Measurements from ENCODE around the gene ZNF213. TPM values are rescaled to one million over a fixed set of nuclear protein-coding genes. Genes with fewer than 3 reads are reported as not detected.
A peak's percentile ranks its signal among the peaks of the same experiment; 100 is the strongest.

ZNF213 gene
- total and polyA plus RNA-seq, 2 donors (not counting 1 experiment from before 2014, with no cell fraction given): 0.43 to 8.8 TPM

DNA sequence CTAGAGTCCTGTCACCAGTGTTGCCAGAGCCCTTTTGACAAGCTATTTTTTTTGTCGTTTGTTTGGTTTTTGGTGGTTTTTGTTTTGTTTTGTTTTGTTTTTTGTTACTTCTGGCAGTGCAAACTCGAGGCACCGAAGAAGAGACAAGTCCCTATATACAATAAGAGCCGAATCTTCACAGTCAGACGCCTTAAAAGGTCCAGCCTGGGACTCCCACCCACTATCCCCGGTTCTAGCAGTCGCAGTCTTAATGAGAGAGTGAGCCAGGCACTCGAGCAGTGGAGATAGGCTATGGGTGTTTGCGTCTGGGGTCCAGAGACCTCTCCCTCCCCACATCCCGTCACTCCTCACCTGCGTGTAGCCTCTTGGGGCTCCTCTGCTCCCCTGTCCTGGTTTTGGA is 55.0 kb downstream of the ZNF213 start:
- Histone ChIP-seq H3K4me1 (ENCODE audit: control insufficient read depth, extremely low read depth, insufficient read depth, low read length) (peaks cover 2% of the 10 kb centered on the region), H3K27me3 (ENCODE audit: control insufficient read depth, insufficient read depth, low read length) (peaks cover 4% of the 10 kb centered on the region), H3K79me2 (ENCODE audit: control insufficient read depth, insufficient read depth, low read length) (no peaks in the 10 kb centered on the region), H4K20me1 (ENCODE audit: control insufficient read depth, extremely low read depth, insufficient read depth, low read length) (no peaks in the 10 kb centered on the region), H3K27ac (ENCODE audit: insufficient read depth, low read length) (no peak overlapping the region), H2AFZ (ENCODE audit: low read length) (no peak overlapping the region), H3K4me3 (replicated peaks in 1 of 4; ENCODE audit: control extremely low read depth in 1 of 4, insufficient read depth in 1 of 4, low read depth in 3 of 4, low read length in 4 of 4) (peak overlapping the region in 3 of 4 experiments; percentile 64 to 77 (median 73)), H3K9me3 (ENCODE audit: control insufficient read depth, insufficient read depth, low read depth, low read length) (no peaks in the 10 kb centered on the region), H3K9ac (ENCODE audit: insufficient read depth, low read length) (no peak overlapping the region), H3K36me3 (ENCODE audit: control insufficient read depth, insufficient read depth, low read length) (no peaks in the 10 kb centered on the region), H3K4me2 (ENCODE audit: extremely low read depth, insufficient read depth, low read length) (peak overlapping the region; percentile 88)
- DNase-seq (ENCODE audit: low read depth in 2 of 2): no peak
- no peak for TF ChIP-seq EZH2 (IDR thresholded peaks at IDR 0.05; ENCODE audit: low read length, missing control alignments)
- TF ChIP-seq, protein P1, sequence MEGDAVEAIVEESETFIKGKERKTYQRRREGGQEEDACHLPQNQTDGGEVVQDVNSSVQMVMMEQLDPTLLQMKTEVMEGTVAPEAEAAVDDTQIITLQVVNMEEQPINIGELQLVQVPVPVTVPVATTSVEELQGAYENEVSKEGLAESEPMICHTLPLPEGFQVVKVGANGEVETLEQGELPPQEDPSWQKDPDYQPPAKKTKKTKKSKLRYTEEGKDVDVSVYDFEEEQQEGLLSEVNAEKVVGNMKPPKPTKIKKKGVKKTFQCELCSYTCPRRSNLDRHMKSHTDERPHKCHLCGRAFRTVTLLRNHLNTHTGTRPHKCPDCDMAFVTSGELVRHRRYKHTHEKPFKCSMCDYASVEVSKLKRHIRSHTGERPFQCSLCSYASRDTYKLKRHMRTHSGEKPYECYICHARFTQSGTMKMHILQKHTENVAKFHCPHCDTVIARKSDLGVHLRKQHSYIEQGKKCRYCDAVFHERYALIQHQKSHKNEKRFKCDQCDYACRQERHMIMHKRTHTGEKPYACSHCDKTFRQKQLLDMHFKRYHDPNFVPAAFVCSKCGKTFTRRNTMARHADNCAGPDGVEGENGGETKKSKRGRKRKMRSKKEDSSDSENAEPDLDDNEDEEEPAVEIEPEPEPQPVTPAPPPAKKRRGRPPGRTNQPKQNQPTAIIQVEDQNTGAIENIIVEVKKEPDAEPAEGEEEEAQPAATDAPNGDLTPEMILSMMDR (conservative IDR thresholded peaks at IDR 0.05 in 1 of 2, IDR thresholded peaks at IDR 0.05 in 1 of 2; ENCODE audit: low read depth in 1 of 2, low read length in 2 of 2): no peak

DNA sequence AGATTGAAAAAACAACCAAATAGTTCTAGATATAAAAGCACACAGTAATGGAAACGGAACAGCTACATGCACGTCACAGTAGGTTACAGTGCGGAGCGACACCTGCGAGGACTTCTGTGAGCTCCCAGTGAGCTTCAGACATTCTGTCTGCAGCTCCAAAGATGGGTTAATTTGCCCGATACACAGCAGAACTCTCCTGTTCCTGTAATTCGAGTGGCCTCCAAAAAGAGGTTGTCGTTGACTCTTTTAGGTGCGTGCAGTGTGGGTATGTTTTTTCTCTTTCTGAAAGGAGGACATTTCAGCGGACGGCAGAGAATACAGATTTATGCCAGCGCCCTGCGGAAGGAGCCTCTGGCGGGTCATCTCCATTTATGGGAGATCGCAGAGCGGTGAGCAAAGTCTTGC is 56.1 kb downstream of the ZNF213 start:
- TF ChIP-seq, protein P1 (conservative IDR thresholded peaks at IDR 0.05 in 1 of 2, IDR thresholded peaks at IDR 0.05 in 1 of 2; ENCODE audit: low read depth in 1 of 2, low read length in 2 of 2): no peak
- TF ChIP-seq EZH2 (IDR thresholded peaks at IDR 0.05; ENCODE audit: low read length, missing control alignments): no peak
- DNase-seq (ENCODE audit: low read depth in 2 of 2): no peak
- Histone ChIP-seq H3K4me1 (ENCODE audit: control insufficient read depth, extremely low read depth, insufficient read depth, low read length) (peaks cover 2% of the 10 kb centered on the region), H3K4me2 (ENCODE audit: extremely low read depth, insufficient read depth, low read length) (peak overlapping the region; percentile 55), H3K9ac (ENCODE audit: insufficient read depth, low read length) (no peak overlapping the region), H3K27ac (ENCODE audit: insufficient read depth, low read length) (no peak overlapping the region), H3K79me2 (ENCODE audit: control insufficient read depth, insufficient read depth, low read length) (no peaks in the 10 kb centered on the region), H2AFZ (ENCODE audit: low read length) (no peak overlapping the region), H3K4me3 (replicated peaks in 1 of 4; ENCODE audit: control extremely low read depth in 1 of 4, insufficient read depth in 1 of 4, low read depth in 3 of 4, low read length in 4 of 4) (peak overlapping the region; percentile 23 to 54 (median 36)), H3K9me3 (ENCODE audit: control insufficient read depth, insufficient read depth, low read depth, low read length) (no peaks in the 10 kb centered on the region), H4K20me1 (ENCODE audit: control insufficient read depth, extremely low read depth, insufficient read depth, low read length) (no peaks in the 10 kb centered on the region), H3K27me3 (ENCODE audit: control insufficient read depth, insufficient read depth, low read length) (peaks cover 4% of the 10 kb centered on the region), H3K36me3 (ENCODE audit: control insufficient read depth, insufficient read depth, low read length) (no peaks in the 10 kb centered on the region)

Other genes with a start within 250 kb of the ZNF213 start
- 44.4 and 58.5 TPM in 2 replicates for gene FLYWCH1, start 223.1 kb upstream of the ZNF213 start, total RNA-seq
- 12.0 and 16.4 TPM in 2 replicates for gene FLYWCH1, start 223.1 kb upstream of the ZNF213 start, polyA plus RNA-seq
- not detected in 2 replicates for gene KREMEN2, start 170.8 kb upstream of the ZNF213 start, total RNA-seq
- not detected in 2 replicates for gene KREMEN2, start 170.8 kb upstream of the ZNF213 start, polyA plus RNA-seq
- 1.0 and 1.5 TPM in 2 replicates for gene PAQR4, start 165.7 kb upstream of the ZNF213 start, total RNA-seq
- 3.0 and 8.7 TPM in 2 replicates for gene PAQR4, start 165.7 kb upstream of the ZNF213 start, polyA plus RNA-seq
- gene PKMYT1, start 154.6 kb upstream of the ZNF213 start, total RNA-seq: 0.26 and 1.2 TPM in 2 replicates
- 2.7 and 8.3 TPM in 2 replicates for gene PKMYT1, start 154.6 kb upstream of the ZNF213 start, polyA plus RNA-seq
- not detected in 2 replicates for gene CLDN9, start 122.1 kb upstream of the ZNF213 start, total RNA-seq
- not detected in 2 replicates for gene CLDN9, start 122.1 kb upstream of the ZNF213 start, polyA plus RNA-seq
- gene CLDN6, start 116.8 kb upstream of the ZNF213 start, total RNA-seq: 0.26 TPM in 1 of 2 replicates, not detected in the other
- 0.03 TPM in 1 of 2 replicates, not detected in the other for gene CLDN6, start 116.8 kb upstream of the ZNF213 start, polyA plus RNA-seq
- gene TNFRSF12A, start 114.7 kb upstream of the ZNF213 start, total RNA-seq: 159 and 196 TPM in 2 replicates
- 80.7 and 110 TPM in 2 replicates for gene TNFRSF12A, start 114.7 kb upstream of the ZNF213 start, polyA plus RNA-seq
- gene HCFC1R1, start 111.1 kb upstream of the ZNF213 start, total RNA-seq: 36.0 and 75.5 TPM in 2 replicates
- 44.9 and 58.0 TPM in 2 replicates for gene HCFC1R1, start 111.1 kb upstream of the ZNF213 start, polyA plus RNA-seq
- 25.4 and 26.6 TPM in 2 replicates for gene THOC6, start 111.0 kb upstream of the ZNF213 start, total RNA-seq
- gene THOC6, start 111.0 kb upstream of the ZNF213 start, polyA plus RNA-seq: 17.6 and 19.7 TPM in 2 replicates
- gene BICDL2, start 98.1 kb upstream of the ZNF213 start, total RNA-seq: not detected in 2 replicates
- gene BICDL2, start 98.1 kb upstream of the ZNF213 start, polyA plus RNA-seq: 0.05 TPM in 1 of 2 replicates, not detected in the other
- gene MMP25, start 88.5 kb upstream of the ZNF213 start, total RNA-seq: not detected in 2 replicates
- 0.02 and 0.03 TPM in 2 replicates for gene MMP25, start 88.5 kb upstream of the ZNF213 start, polyA plus RNA-seq
- gene IL32, start 69.4 kb upstream of the ZNF213 start, total RNA-seq: 4.4 and 5.1 TPM in 2 replicates
- gene IL32, start 69.4 kb upstream of the ZNF213 start, polyA plus RNA-seq: 1.4 and 4.1 TPM in 2 replicates
- gene ZSCAN10, start 35.7 kb upstream of the ZNF213 start, total RNA-seq: not detected in 2 replicates
- gene ZSCAN10, start 35.7 kb upstream of the ZNF213 start, polyA plus RNA-seq: 0.02 TPM in 1 of 2 replicates, not detected in the other
- gene ZNF205, start 22.4 kb upstream of the ZNF213 start, total RNA-seq: 16.0 and 16.4 TPM in 2 replicates
- 3.4 and 4.4 TPM in 2 replicates for gene ZNF205, start 22.4 kb upstream of the ZNF213 start, polyA plus RNA-seq
- not detected in 2 replicates for gene OR1F1, start 53.2 kb downstream of the ZNF213 start, total RNA-seq
- gene OR1F1, start 53.2 kb downstream of the ZNF213 start, polyA plus RNA-seq: 0.07 and 0.23 TPM in 2 replicates
- 8.0 and 8.1 TPM in 2 replicates for gene ZNF200, start 100.1 kb downstream of the ZNF213 start, total RNA-seq
- 5.1 and 5.9 TPM in 2 replicates for gene ZNF200, start 100.1 kb downstream of the ZNF213 start, polyA plus RNA-seq
- under 0.01 and 0.17 TPM in 2 replicates for gene MEFV, start 121.6 kb downstream of the ZNF213 start, total RNA-seq
- gene MEFV, start 121.6 kb downstream of the ZNF213 start, polyA plus RNA-seq: not detected in 2 replicates
- 37.3 and 47.5 TPM in 2 replicates for gene ZNF263, start 148.5 kb downstream of the ZNF213 start, total RNA-seq
- 9.9 and 11.1 TPM in 2 replicates for gene ZNF263, start 148.5 kb downstream of the ZNF213 start, polyA plus RNA-seq
- gene TIGD7, start 170.4 kb downstream of the ZNF213 start, total RNA-seq: 9.2 and 9.6 TPM in 2 replicates
- 2.2 and 2.9 TPM in 2 replicates for gene TIGD7, start 170.4 kb downstream of the ZNF213 start, polyA plus RNA-seq
- gene ZNF75A, start 170.5 kb downstream of the ZNF213 start, total RNA-seq: 19.3 and 24.3 TPM in 2 replicates
- 13.4 and 14.4 TPM in 2 replicates for gene ZNF75A, start 170.5 kb downstream of the ZNF213 start, polyA plus RNA-seq
- under 0.01 and 0.17 TPM in 2 replicates for gene OR2C1, start 220.9 kb downstream of the ZNF213 start, total RNA-seq
- 0.09 and 0.31 TPM in 2 replicates for gene OR2C1, start 220.9 kb downstream of the ZNF213 start, polyA plus RNA-seq